ENCODE results near the gene AP3S2.

The AP3S2 gene

GRCh38 chr15:89807689-89808088 is 86.1 kb downstream of the AP3S2 start:
- TF ChIP-seq CTCF (IDR thresholded peaks at IDR 0.05; ENCODE audit: extremely low read depth, insufficient read depth, missing control alignments): no peak
- in situ Hi-C loops (cut with MboI; ENCODE audit: low pct_unique_long_range_greater_than_20kb, low sequenced_read_pairs, unreplicated experiment): no loop called here
- DNase-seq (ENCODE audit: low spot score): no peak

- TF ChIP-seq CTCF (IDR thresholded peaks at IDR 0.05; ENCODE audit: extremely low read depth, insufficient read depth, missing control alignments): no peak
- in situ Hi-C loops (cut with MboI; ENCODE audit: low pct_unique_long_range_greater_than_20kb, low sequenced_read_pairs, unreplicated experiment): no loop called here
These were observed 86.9 kb downstream of the AP3S2 start for GRCh38 chr15:89806559-89807550.

GRCh38 chr15:89806210-89806558 is 87.6 kb downstream of the AP3S2 start:
- TF ChIP-seq CTCF (IDR thresholded peaks at IDR 0.05; ENCODE audit: extremely low read depth, insufficient read depth, missing control alignments): no peak
- DNase-seq (ENCODE audit: low spot score): no peak
- in situ Hi-C loops (cut with MboI; ENCODE audit: low pct_unique_long_range_greater_than_20kb, low sequenced_read_pairs, unreplicated experiment): no loop called here

More at GRCh38 chr15:89806559-89807550, 86.9 kb downstream of the AP3S2 start:
- no peak for DNase-seq (ENCODE audit: low spot score)

- DNase-seq (ENCODE audit: low spot score): no peak
- in situ Hi-C loops (cut with MboI; ENCODE audit: low pct_unique_long_range_greater_than_20kb, low sequenced_read_pairs, unreplicated experiment): no loop called here
- TF ChIP-seq CTCF (IDR thresholded peaks at IDR 0.05; ENCODE audit: extremely low read depth, insufficient read depth, missing control alignments): no peak
These were observed 88.3 kb downstream of the AP3S2 start for GRCh38 chr15:89805241-89806209.

- no peak for TF ChIP-seq CTCF (IDR thresholded peaks at IDR 0.05; ENCODE audit: extremely low read depth, insufficient read depth, missing control alignments)
- in situ Hi-C loops (cut with MboI; ENCODE audit: low pct_unique_long_range_greater_than_20kb, low sequenced_read_pairs, unreplicated experiment): no loop called here
- no peak for DNase-seq (ENCODE audit: low spot score)
These were observed 89.6 kb downstream of the AP3S2 start for GRCh38 chr15:89803941-89804800.
